Peyer's patch (tissue), 4 donors: ENCODE measurements around the gene TET1. TPM values are rescaled to one million over a fixed set of nuclear protein-coding genes. Genes with fewer than 3 reads are reported as not detected.
"Not testable (repeated sequence)": the region's sequence is repeated elsewhere in the genome, so short reads cannot be mapped to it uniquely, and the experiment has no call there.

Source experiments
- DNase-seq, 3 donors: peaks; one replicate each; pipeline ENCODE4 v3.0.0-alpha.2; 2017 to 2019
- H3K27ac ChIP-seq, 4 donors: fragments of 200-600 bp; sonication (generic); one replicate each; pipeline ENCODE4 v1.5.1; 2016 to 2019
- H3K27me3 ChIP-seq, 2 donors: fragments of 200-600 bp; sonication (generic); one replicate each; pipeline ENCODE4 v1.5.1; 2019
- H3K36me3 ChIP-seq, 3 donors: fragments of 200-600 bp; sonication (generic); one replicate each; pipeline ENCODE4 v1.5.1; 2016 to 2019
- H3K4me1 ChIP-seq, 4 donors: fragments of 200-600 bp; sonication (generic); one replicate each; pipeline ENCODE4 v1.5.1; 2016 to 2019
- H3K4me3 ChIP-seq, 4 donors: fragments of 200-600 bp; sonication (generic); 1 replicate in 3 of 4; 2 replicates in 1 of 4; pipeline ENCODE4 v1.5.1; 2016 to 2019; ENCODE audit warnings: mild to moderate bottlenecking in 1 of 4
- H3K9me3 ChIP-seq, 4 donors: fragments of 200-600 bp; sonication (generic); one replicate each; pipeline ENCODE4 v1.5.1; 2016 to 2019; ENCODE audit warnings: mild to moderate bottlenecking in 1 of 4
- CTCF ChIP-seq, 6 experiments: fragments of 450-650 bp in 4 of 6; fragments of 200-600 bp in 2 of 6; sonication (generic) in 1 of 6; IDR thresholded peaks; one replicate each; pipeline ENCODE4 v1.5.1; 2017 to 2019; ENCODE audit warnings: antibody characterized with exemption in 6 of 6, mild to moderate bottlenecking in 3 of 6, moderate library complexity in 1 of 6
- POLR2A ChIP-seq, 2 donors: fragments of 450-650 bp; IDR thresholded peaks; one replicate each; pipeline ENCODE4 v1.5.1; 2017; ENCODE audit warnings: antibody characterized with exemption in 2 of 2, mild to moderate bottlenecking in 2 of 2, moderate library complexity in 2 of 2
- total RNA-seq, 4 donors: library from RNA; depleted of rRNA; stranded (reverse); fragments of >200 nt; gene quantifications; one replicate each; pipeline ENCODE4 v1.1.0, GENCODE V29; 2016

TET1 gene
- total RNA-seq, 4 donors from 2014 or later: 1.1 to 3.3 (median 1.4) TPM

DNA sequence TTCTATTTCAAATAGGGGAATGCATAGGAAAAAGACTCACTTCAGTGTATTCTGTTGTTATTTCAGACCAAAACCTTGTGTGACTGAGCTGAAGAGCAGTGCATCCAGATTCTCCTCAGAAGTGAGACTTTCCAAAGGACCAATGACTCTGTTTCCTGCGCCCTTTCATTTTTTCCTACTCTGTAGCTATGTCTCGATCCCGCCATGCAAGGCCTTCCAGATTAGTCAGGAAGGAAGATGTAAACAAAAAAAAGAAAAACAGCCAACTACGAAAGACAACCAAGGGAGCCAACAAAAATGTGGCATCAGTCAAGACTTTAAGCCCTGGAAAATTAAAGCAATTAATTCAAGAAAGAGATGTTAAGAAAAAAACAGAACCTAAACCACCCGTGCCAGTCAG, 12.0 kb downstream of the TET1 start:
- TF ChIP-seq CTCF (IDR thresholded peaks at IDR 0.05): no peak
- TF ChIP-seq POLR2A (IDR thresholded peaks at IDR 0.05): no peak
- no peak for DNase-seq
- H3K27me3 ChIP-seq: no peaks in the 10 kb centered on the region
- H3K4me3 ChIP-seq: no peak overlapping the region
- no peaks in the 10 kb centered on the region for H3K36me3 ChIP-seq
- H3K27ac ChIP-seq: no peak overlapping the region
- no peaks in the 10 kb centered on the region for H3K4me1 ChIP-seq
- no peaks in the 10 kb centered on the region for H3K9me3 ChIP-seq

GRCh38 chr10:68574051-68574450, 13.9 kb downstream of the TET1 start:
- Histone ChIP-seq H3K36me3 (no peaks in the 10 kb centered on the region), H3K27ac (no peak overlapping the region), H3K4me3 (no peak overlapping the region), H3K9me3 (no peaks in the 10 kb centered on the region), H3K4me1 (no peaks in the 10 kb centered on the region), H3K27me3 (no peaks in the 10 kb centered on the region)
- DNase-seq: no peak
- no peak for TF ChIP-seq POLR2A (IDR thresholded peaks at IDR 0.05)
- no peak for TF ChIP-seq CTCF (IDR thresholded peaks at IDR 0.05)

DNA sequence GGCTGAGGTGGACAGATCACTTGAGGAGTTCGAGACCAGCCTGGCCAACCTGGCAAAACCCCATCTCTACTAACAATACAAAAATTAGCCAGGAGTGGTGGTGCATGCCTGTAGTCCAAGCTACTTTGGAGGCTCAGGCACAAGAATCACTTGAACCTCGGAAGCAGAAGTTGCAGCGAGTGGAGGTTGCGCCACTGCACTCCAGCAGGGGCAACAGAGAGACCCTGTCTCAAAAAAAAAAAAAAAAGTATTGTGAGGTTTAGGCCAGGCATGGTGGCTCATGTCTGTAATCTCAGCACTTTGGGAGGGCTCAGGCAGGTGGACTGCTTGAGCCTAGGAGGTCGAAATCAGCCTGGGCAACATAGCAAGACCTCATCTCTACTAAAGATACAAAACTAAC, 16.0 kb downstream of the TET1 start:
- Histone ChIP-seq H3K27me3 (no peaks in the 10 kb centered on the region), H3K4me3 (no peak overlapping the region), H3K36me3 (no peaks in the 10 kb centered on the region), H3K9me3 (no peaks in the 10 kb centered on the region), H3K4me1 (no peaks in the 10 kb centered on the region), H3K27ac (no peak overlapping the region)
- TF ChIP-seq CTCF (IDR thresholded peaks at IDR 0.05) (no peak), POLR2A (IDR thresholded peaks at IDR 0.05) (no peak)
- no peak for DNase-seq

GRCh38 chr10:68578974-68579373, 18.8 kb downstream of the TET1 start:
- Histone ChIP-seq H3K4me3 (no peak overlapping the region), H3K9me3 (no peaks in the 10 kb centered on the region), H3K27me3 (no peaks in the 10 kb centered on the region), H3K27ac (no peak overlapping the region), H3K4me1 (no peaks in the 10 kb centered on the region), H3K36me3 (no peaks in the 10 kb centered on the region)
- no peak for TF ChIP-seq POLR2A (IDR thresholded peaks at IDR 0.05)
- TF ChIP-seq CTCF (IDR thresholded peaks at IDR 0.05): no peak
- DNase-seq: no peak

DNA sequence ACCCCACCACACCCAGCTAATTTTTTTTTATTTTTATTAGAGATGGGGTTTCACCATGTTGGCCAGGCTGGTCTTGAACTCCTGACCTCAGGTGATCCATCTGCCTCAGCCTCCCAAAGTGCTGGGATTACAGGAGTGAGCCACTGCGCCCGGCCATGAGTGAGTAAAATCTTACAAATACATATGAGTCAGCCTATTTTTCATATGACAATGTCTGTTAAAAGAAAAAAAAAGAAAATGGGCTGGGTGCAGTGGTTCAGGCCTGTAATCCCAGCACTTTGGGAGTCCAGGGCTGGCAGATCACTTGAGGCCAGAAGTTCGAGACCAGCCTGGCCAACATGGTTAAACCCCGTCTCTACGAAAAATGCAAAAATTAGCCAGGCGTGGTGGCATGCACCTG, 24.1 kb downstream of the TET1 start:
- not testable (repeated sequence) for H3K27me3 ChIP-seq, H3K27ac ChIP-seq, H3K9me3 ChIP-seq, DNase-seq, H3K4me1 ChIP-seq, H3K36me3 ChIP-seq, H3K4me3 ChIP-seq

- TF ChIP-seq CTCF (IDR thresholded peaks at IDR 0.05) (no peak), POLR2A (IDR thresholded peaks at IDR 0.05) (no peak)
- Histone ChIP-seq H3K27me3 (no peaks in the 10 kb centered on the region), H3K4me3 (no peak overlapping the region), H3K27ac (no peak overlapping the region), H3K4me1 (no peaks in the 10 kb centered on the region), H3K9me3 (no peaks in the 10 kb centered on the region), H3K36me3 (no peaks in the 10 kb centered on the region)
- DNase-seq: no peak
Measured at GRCh38 chr10:68586606-68587305, 26.6 kb downstream of the TET1 start.
